HCT116 (cell line): ENCODE measurements around the gene UCHL5. TPM values are rescaled to one million over a fixed set of nuclear protein-coding genes. Genes with fewer than 3 reads are reported as not detected.

Experiments used
- ATAC-seq: fragments of 200-7000 bp; cut with Tn5 transposase; 2 replicates; pipeline ENCODE4 v1.9.1; 2020; ENCODE audit warnings: mild to moderate bottlenecking, moderate library complexity
- BruUV-seq: library from RNA; stranded (reverse); fragments of 400-500 nt; replicated peaks from 2 replicates; lab custom pipeline; 2021; lab: Mats Ljungman, UMichigan
- CTCF ChIA-PET: fragments of 300-600 bp; sonication (Branson Sonifier 250); formaldehyde crosslinking; loops from one replicate; lab custom pipeline; 2021; ENCODE audit warnings: antibody characterized with exemption; lab: Charles Lee
- POLR2A ChIA-PET: fragments of 300-600, 350-600 bp; sonication (Branson Sonifier 250); formaldehyde crosslinking; loops from one replicate; lab custom pipeline; 2021; ENCODE audit warnings: antibody characterized with exemption; lab: Charles Lee
- RAD21 ChIA-PET, 2 experiments: fragments of 300-600 bp; sonication (Branson Sonifier 250); formaldehyde crosslinking; loops; one replicate each; lab custom pipeline; 2023; ENCODE audit warnings: low total read pairs in 2 of 2; ENCODE audit not compliant: uncharacterized antibody in 2 of 2, unreplicated experiment in 2 of 2, low non-redundant PET in 1 of 2; lab: Charles Lee
- DNase-seq: peaks from one replicate; pipeline ENCODE4 v3.0.0-alpha.2; 2010; ENCODE audit warnings: low read depth, low spot score
- H2AFZ ChIP-seq: fragments of 200-600 bp; shearing (Covaris generic), sonication (generic); 2 replicates; pipeline ENCODE4 v1.6.1; 2017; ENCODE audit warnings: low read depth, mixed run types, mixed read lengths, antibody characterized with exemption, low read length; ENCODE audit not compliant: poor library complexity, severe bottlenecking
- H3K27ac ChIP-seq: 2 replicates; pipeline ENCODE4 v1.5.1; 2012; ENCODE audit warnings: low read depth, low read length
- H3K27me3 ChIP-seq: fragments of 200-600 bp; sonication (generic); 2 replicates; pipeline ENCODE4 v1.6.1; 2016; ENCODE audit warnings: mixed run types, low read length, mixed read lengths; ENCODE audit not compliant: insufficient read depth
- H3K36me3 ChIP-seq, 2 experiments: fragments of 200-500 bp in 1 of 2; fragments of 200-600 bp in 1 of 2; sonication (Bioruptor generic) in 1 of 2; sonication (generic) in 1 of 2; 2 replicates each; pipeline versions ENCODE4 v1.5.1 to v1.6.1; 2014 to 2016; ENCODE audit warnings: low read length in 2 of 2, inconsistent platforms in 1 of 2, mixed read lengths in 1 of 2, mixed run types in 1 of 2; ENCODE audit not compliant: insufficient read depth in 2 of 2, control insufficient read depth in 1 of 2
- H3K4me1 ChIP-seq, 2 experiments: fragments of 200-600 bp in 1 of 2; sonication (generic) in 1 of 2; 2 replicates each; pipeline versions ENCODE4 v1.5.1 to v1.6.1; 2012 to 2017; ENCODE audit warnings: low read length in 2 of 2, inconsistent platforms in 1 of 2, mild to moderate bottlenecking in 1 of 2, mixed read lengths in 1 of 2, mixed run types in 1 of 2, moderate library complexity in 1 of 2; ENCODE audit not compliant: insufficient read depth in 2 of 2, control insufficient read depth in 1 of 2
- H3K4me2 ChIP-seq: fragments of 200-600 bp; sonication (generic); 2 replicates; pipeline ENCODE4 v1.6.1; 2017; ENCODE audit warnings: mixed run types, low read length, mixed read lengths
- H3K4me3 ChIP-seq, 2 experiments: fragments of 200-600 bp in 1 of 2; sonication (generic) in 1 of 2; replicated peaks in 1 of 2; 2 replicates each; pipeline ENCODE4 v1.5.1; 2011 to 2016; ENCODE audit warnings: low read length in 2 of 2, control low read depth in 1 of 2, low read depth in 1 of 2, mild to moderate bottlenecking in 1 of 2, mixed read lengths in 1 of 2, mixed run types in 1 of 2
- H3K79me2 ChIP-seq: fragments of 200-600 bp; sonication (generic); 2 replicates; pipeline ENCODE4 v1.6.1; 2017; ENCODE audit warnings: mild to moderate bottlenecking, mixed run types, low read length, moderate library complexity, mixed read lengths; ENCODE audit not compliant: insufficient read depth
- H3K9ac ChIP-seq: fragments of 200-600 bp; sonication (generic); 2 replicates; pipeline ENCODE4 v1.6.1; 2016; ENCODE audit warnings: low read length, mixed read lengths
- H3K9me2 ChIP-seq: fragments of 200-600 bp; sonication (generic), shearing (Covaris generic); 2 replicates; pipeline ENCODE4 v1.6.1; 2017; ENCODE audit warnings: mixed run types, mild to moderate bottlenecking, moderate library complexity; ENCODE audit not compliant: insufficient read depth
- H3K9me3 ChIP-seq, 2 experiments: fragments of 200-500 bp in 1 of 2; fragments of 200-600 bp in 1 of 2; sonication (Bioruptor generic) in 1 of 2; sonication (generic) in 1 of 2; 2 replicates each; pipeline ENCODE4 v1.6.1; 2014 to 2017; ENCODE audit warnings: low read length in 2 of 2, mixed read lengths in 2 of 2, inconsistent platforms in 1 of 2, low read depth in 1 of 2, mild to moderate bottlenecking in 1 of 2, mixed run types in 1 of 2, moderate library complexity in 1 of 2; ENCODE audit not compliant: control insufficient read depth in 1 of 2, insufficient read depth in 1 of 2
- H4K20me1 ChIP-seq: fragments of 200-600 bp; sonication (generic), shearing (Covaris generic); 2 replicates; pipeline ENCODE4 v1.6.1; 2017; ENCODE audit warnings: mixed run types, mild to moderate bottlenecking, moderate library complexity; ENCODE audit not compliant: insufficient read depth
- CEBPB ChIP-seq: IDR thresholded peaks from 2 replicates; pipeline ENCODE4 v1.6.1; 2012; ENCODE audit warnings: low read depth
- ZFX ChIP-seq: fragments of 450-650 bp; IDR thresholded peaks from 2 replicates; pipeline ENCODE4 v1.6.1; 2017
- intact Hi-C: fragments of 100-400 bp; cut with micrococcal nuclease; formaldehyde crosslinking; loops from 2 replicates; pipeline ENCODE4 v1.10.0; 2022
- total RNA-seq: library from RNA; stranded (reverse); gene quantifications from one replicate; pipeline ENCODE4 v1.2.1, GENCODE V29; 2021; ENCODE audit not compliant: unreplicated experiment
- TF ChIP-seq, protein P1 (sequence below): IDR thresholded peaks from 2 replicates; pipeline ENCODE4 v1.6.1; 2012; ENCODE audit warnings: low read depth
- TF ChIP-seq, protein P2 (sequence below): IDR thresholded peaks from 2 replicates; pipeline ENCODE4 v1.6.1; 2012
- TF ChIP-seq, protein P3 (sequence below): IDR thresholded peaks from 2 replicates; pipeline ENCODE4 v1.6.1; 2011; ENCODE audit warnings: mild to moderate bottlenecking, low read length, moderate library complexity; ENCODE audit not compliant: insufficient replicate concordance; ENCODE audit errors: extremely low read depth

Gene UCHL5
- total RNA-seq, 1 experiment from 2014 or later, result 75.8 TPM

DNA sequence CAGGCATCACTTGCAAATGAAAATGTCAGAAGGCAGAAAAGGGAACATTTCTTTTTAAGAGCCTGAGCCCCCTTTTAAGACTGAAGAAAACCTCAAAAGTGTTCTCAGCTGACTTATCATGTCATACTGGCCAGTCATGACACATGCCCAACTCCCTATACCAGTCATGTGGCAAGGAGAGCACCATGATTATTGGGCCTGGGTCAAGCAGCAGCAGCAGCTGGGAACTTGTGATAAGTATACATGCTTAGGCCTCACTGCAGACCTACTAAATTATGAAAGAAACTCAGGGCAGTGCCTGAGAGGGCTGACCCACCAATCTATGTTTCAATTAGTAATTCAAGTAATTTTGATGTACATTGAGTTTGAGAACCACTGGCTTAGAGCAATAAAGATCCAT lies 8.9 kb upstream of the UCHL5 start:
- no peak for ATAC-seq
- H3K9ac ChIP-seq, result no peak overlapping the region
- no peaks in the 10 kb centered on the region for H3K9me2 ChIP-seq
- no peak for TF ChIP-seq ZFX
- no peak for TF ChIP-seq CEBPB
- TF ChIP-seq, protein P1, sequence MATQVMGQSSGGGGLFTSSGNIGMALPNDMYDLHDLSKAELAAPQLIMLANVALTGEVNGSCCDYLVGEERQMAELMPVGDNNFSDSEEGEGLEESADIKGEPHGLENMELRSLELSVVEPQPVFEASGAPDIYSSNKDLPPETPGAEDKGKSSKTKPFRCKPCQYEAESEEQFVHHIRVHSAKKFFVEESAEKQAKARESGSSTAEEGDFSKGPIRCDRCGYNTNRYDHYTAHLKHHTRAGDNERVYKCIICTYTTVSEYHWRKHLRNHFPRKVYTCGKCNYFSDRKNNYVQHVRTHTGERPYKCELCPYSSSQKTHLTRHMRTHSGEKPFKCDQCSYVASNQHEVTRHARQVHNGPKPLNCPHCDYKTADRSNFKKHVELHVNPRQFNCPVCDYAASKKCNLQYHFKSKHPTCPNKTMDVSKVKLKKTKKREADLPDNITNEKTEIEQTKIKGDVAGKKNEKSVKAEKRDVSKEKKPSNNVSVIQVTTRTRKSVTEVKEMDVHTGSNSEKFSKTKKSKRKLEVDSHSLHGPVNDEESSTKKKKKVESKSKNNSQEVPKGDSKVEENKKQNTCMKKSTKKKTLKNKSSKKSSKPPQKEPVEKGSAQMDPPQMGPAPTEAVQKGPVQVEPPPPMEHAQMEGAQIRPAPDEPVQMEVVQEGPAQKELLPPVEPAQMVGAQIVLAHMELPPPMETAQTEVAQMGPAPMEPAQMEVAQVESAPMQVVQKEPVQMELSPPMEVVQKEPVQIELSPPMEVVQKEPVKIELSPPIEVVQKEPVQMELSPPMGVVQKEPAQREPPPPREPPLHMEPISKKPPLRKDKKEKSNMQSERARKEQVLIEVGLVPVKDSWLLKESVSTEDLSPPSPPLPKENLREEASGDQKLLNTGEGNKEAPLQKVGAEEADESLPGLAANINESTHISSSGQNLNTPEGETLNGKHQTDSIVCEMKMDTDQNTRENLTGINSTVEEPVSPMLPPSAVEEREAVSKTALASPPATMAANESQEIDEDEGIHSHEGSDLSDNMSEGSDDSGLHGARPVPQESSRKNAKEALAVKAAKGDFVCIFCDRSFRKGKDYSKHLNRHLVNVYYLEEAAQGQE, result no peak
- TF ChIP-seq, protein P2, sequence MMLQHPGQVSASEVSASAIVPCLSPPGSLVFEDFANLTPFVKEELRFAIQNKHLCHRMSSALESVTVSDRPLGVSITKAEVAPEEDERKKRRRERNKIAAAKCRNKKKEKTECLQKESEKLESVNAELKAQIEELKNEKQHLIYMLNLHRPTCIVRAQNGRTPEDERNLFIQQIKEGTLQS, result no peak
- TF ChIP-seq, protein P3, sequence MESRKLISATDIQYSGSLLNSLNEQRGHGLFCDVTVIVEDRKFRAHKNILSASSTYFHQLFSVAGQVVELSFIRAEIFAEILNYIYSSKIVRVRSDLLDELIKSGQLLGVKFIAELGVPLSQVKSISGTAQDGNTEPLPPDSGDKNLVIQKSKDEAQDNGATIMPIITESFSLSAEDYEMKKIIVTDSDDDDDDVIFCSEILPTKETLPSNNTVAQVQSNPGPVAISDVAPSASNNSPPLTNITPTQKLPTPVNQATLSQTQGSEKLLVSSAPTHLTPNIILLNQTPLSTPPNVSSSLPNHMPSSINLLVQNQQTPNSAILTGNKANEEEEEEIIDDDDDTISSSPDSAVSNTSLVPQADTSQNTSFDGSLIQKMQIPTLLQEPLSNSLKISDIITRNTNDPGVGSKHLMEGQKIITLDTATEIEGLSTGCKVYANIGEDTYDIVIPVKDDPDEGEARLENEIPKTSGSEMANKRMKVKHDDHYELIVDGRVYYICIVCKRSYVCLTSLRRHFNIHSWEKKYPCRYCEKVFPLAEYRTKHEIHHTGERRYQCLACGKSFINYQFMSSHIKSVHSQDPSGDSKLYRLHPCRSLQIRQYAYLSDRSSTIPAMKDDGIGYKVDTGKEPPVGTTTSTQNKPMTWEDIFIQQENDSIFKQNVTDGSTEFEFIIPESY, result no peak
- H3K79me2 ChIP-seq, result peaks cover 94% of the 10 kb centered on the region
- no peak overlapping the region for H2AFZ ChIP-seq
- H3K4me1 ChIP-seq, result peaks cover 0 to 5% of the 10 kb centered on the region in 2 experiments; a peak in 1 of 4 replicates
- ChIA-PET CTCF (no interaction called here), POLR2A (no interaction called here), RAD21 (no interaction called here)
- no peak overlapping the region for H3K4me3 ChIP-seq
- no peaks in the 10 kb centered on the region for H3K27me3 ChIP-seq
- intact Hi-C loops, result no loop called here
- H3K9me3 ChIP-seq, result no peaks in the 10 kb centered on the region
- BruUV-seq, result no TSS peak
- no peak for DNase-seq
- H3K4me2 ChIP-seq, result no peak overlapping the region
- H3K36me3 ChIP-seq, result peaks cover 2 to 4% of the 10 kb centered on the region in 2 experiments; a peak in 2 of 4 replicates
- no peaks in the 10 kb centered on the region; the same call in 1 of the 2 replicates for H4K20me1 ChIP-seq
- H3K27ac ChIP-seq, result no peak overlapping the region
